Neural cell (in vitro differentiated cells): ENCODE data around the gene STXBP1. TPM values are rescaled to one million over a fixed set of nuclear protein-coding genes. Genes with fewer than 3 reads are reported as not detected.

Experiments
- H2AFZ ChIP-seq: fragments of 200-600, 300-800 bp; sonication (generic), shearing (Covaris generic); 2 replicates; pipeline ENCODE4 v1.6.0; 2014; ENCODE audit warnings: low read depth, mild to moderate bottlenecking, antibody characterized with exemption, low read length, moderate library complexity
- H3F3A ChIP-seq: fragments of 200-600 bp; shearing (Covaris generic); 2 replicates; pipeline ENCODE4 v1.6.1; 2016; ENCODE audit warnings: mild to moderate bottlenecking, moderate library complexity, mixed read lengths, antibody characterized with exemption, low read length; ENCODE audit not compliant: insufficient read depth, poor library complexity, severe bottlenecking
- H3K27ac ChIP-seq: fragments of 200-600, 300-800 bp; sonication (generic), shearing (Covaris generic); 2 replicates; pipeline ENCODE4 v1.5.1; 2014; ENCODE audit warnings: mild to moderate bottlenecking, low read length, moderate library complexity
- H3K27me3 ChIP-seq: fragments of 300-800, 200-600 bp; sonication (generic), shearing (Covaris generic); 2 replicates; pipeline ENCODE4 v1.6.0; 2014; ENCODE audit warnings: mild to moderate bottlenecking, low read depth, low read length, moderate library complexity; ENCODE audit not compliant: insufficient read depth
- H3K36me3 ChIP-seq: fragments of 300-800, 200-600 bp; sonication (generic), shearing (Covaris generic); 2 replicates; pipeline ENCODE4 v1.5.1; 2014; ENCODE audit warnings: mild to moderate bottlenecking, antibody characterized with exemption, low read length, moderate library complexity; ENCODE audit not compliant: insufficient read depth
- H3K4me2 ChIP-seq: fragments of 300-800, 200-600 bp; sonication (generic), shearing (Covaris generic); 2 replicates; pipeline ENCODE4 v1.6.0; 2014; ENCODE audit warnings: mild to moderate bottlenecking, low read length
- H3K4me3 ChIP-seq: fragments of 300-800, 200-600 bp; sonication (generic), shearing (Covaris generic); 2 replicates; pipeline ENCODE4 v1.5.1; 2014; ENCODE audit warnings: mild to moderate bottlenecking, low read length, moderate library complexity
- H3K79me2 ChIP-seq: fragments of 200-600 bp; shearing (Covaris generic); replicated peaks from 2 replicates; pipeline ENCODE4 v1.6.0; 2014; ENCODE audit warnings: mild to moderate bottlenecking, low read length, moderate library complexity; ENCODE audit not compliant: insufficient read depth
- H3K9ac ChIP-seq: fragments of 300-800, 200-600 bp; sonication (generic), shearing (Covaris generic); 2 replicates; pipeline ENCODE4 v1.6.1; 2016; ENCODE audit warnings: mild to moderate bottlenecking, low read length, mixed read lengths
- H3K9me2 ChIP-seq: fragments of 200-600 bp; shearing (Covaris generic); 2 replicates; pipeline ENCODE4 v1.6.1; 2016; ENCODE audit warnings: mild to moderate bottlenecking, low read length, mixed read lengths; ENCODE audit not compliant: insufficient read depth
- H3K9me3 ChIP-seq: fragments of 200-600, 300-800 bp; sonication (generic), shearing (Covaris generic); 2 replicates; pipeline ENCODE4 v1.6.1; 2016; ENCODE audit warnings: mild to moderate bottlenecking, mixed run types, low read length, moderate library complexity, mixed read lengths
- H4K20me1 ChIP-seq: fragments of 200-600 bp; shearing (Covaris generic); 2 replicates; pipeline ENCODE4 v1.6.1; 2016; ENCODE audit warnings: mild to moderate bottlenecking, mixed run types; ENCODE audit not compliant: insufficient read depth
- CTCF ChIP-seq: fragments of 450-650 bp; IDR thresholded peaks from 2 replicates; pipeline ENCODE4 v1.5.1; 2014; ENCODE audit warnings: antibody characterized with exemption, mild to moderate bottlenecking, moderate library complexity; ENCODE audit not compliant: poor library complexity, severe bottlenecking
- EP300 ChIP-seq: fragments of 450-650 bp; conservative IDR thresholded peaks from 2 replicates; pipeline ENCODE4 v1.6.1; 2014; ENCODE audit warnings: antibody characterized with exemption, mild to moderate bottlenecking, moderate library complexity; ENCODE audit not compliant: poor library complexity, severe bottlenecking
- EZH2 ChIP-seq: fragments of 200-600, 300-800 bp; shearing (Covaris generic), sonication (generic); IDR thresholded peaks from 2 replicates; pipeline ENCODE4 v1.6.1; 2014; ENCODE audit warnings: antibody characterized with exemption, low read length, borderline replicate concordance, mild to moderate bottlenecking; ENCODE audit not compliant: insufficient read depth, poor library complexity, severe bottlenecking
- MXI1 ChIP-seq: fragments of 450-650 bp; conservative IDR thresholded peaks from 2 replicates; pipeline ENCODE4 v1.6.1; 2014; ENCODE audit warnings: antibody characterized with exemption, mild to moderate bottlenecking; ENCODE audit not compliant: poor library complexity, severe bottlenecking
- POLR2AphosphoS5 ChIP-seq: IDR thresholded peaks from 2 replicates; pipeline ENCODE4 v1.6.1; 2012
- RAD21 ChIP-seq: fragments of 450-650 bp; conservative IDR thresholded peaks from 2 replicates; pipeline ENCODE4 v1.6.1; 2014; ENCODE audit warnings: antibody characterized with exemption, mild to moderate bottlenecking, moderate library complexity
- REST ChIP-seq: IDR thresholded peaks from 2 replicates; pipeline ENCODE4 v1.6.1; 2012; ENCODE audit warnings: borderline replicate concordance
- SMC3 ChIP-seq: fragments of 450-650 bp; conservative IDR thresholded peaks from 2 replicates; pipeline ENCODE4 v1.6.1; 2014; ENCODE audit warnings: antibody characterized with exemption, mild to moderate bottlenecking, moderate library complexity; ENCODE audit not compliant: poor library complexity
- TAF1 ChIP-seq: IDR thresholded peaks from 2 replicates; pipeline ENCODE4 v1.6.1; 2012; ENCODE audit warnings: low read depth
- polyA plus RNA-seq: library from polyadenylated mRNA; depleted of rRNA; stranded (reverse); fragments of >200 nt; gene quantifications from 2 replicates; pipeline ENCODE4 v1.2.3, GENCODE V29; 2014

The STXBP1 gene
- polyA plus RNA-seq, 1 donor from 2014 or later: 42.5 TPM

- Histone ChIP-seq H2AFZ (no peak overlapping the region), H3F3A (no peaks in the 10 kb centered on the region), H3K27ac (no peak overlapping the region), H3K4me3 (no peak overlapping the region), H3K27me3 (no peaks in the 10 kb centered on the region), H3K9me3 (no peaks in the 10 kb centered on the region), H3K36me3 (no peaks in the 10 kb centered on the region), H3K9ac (no peak overlapping the region), H3K9me2 (no peaks in the 10 kb centered on the region), H3K4me2 (no peak overlapping the region), H4K20me1 (no peaks in the 10 kb centered on the region), H3K79me2 (no peaks in the 10 kb centered on the region)
- TF ChIP-seq RAD21 (no peak), POLR2AphosphoS5 (no peak), EP300 (no peak), CTCF (no peak)
Measured at GRCh38 chr9:127690735-127691134, 78.7 kb downstream of the STXBP1 start.

- Histone ChIP-seq H3K27ac (no peak overlapping the region), H3K36me3 (no peaks in the 10 kb centered on the region), H3K27me3 (no peaks in the 10 kb centered on the region), H3K4me3 (no peak overlapping the region), H3K9me2 (no peaks in the 10 kb centered on the region), H2AFZ (no peak overlapping the region), H4K20me1 (no peaks in the 10 kb centered on the region), H3F3A (no peaks in the 10 kb centered on the region), H3K4me2 (no peak overlapping the region), H3K9ac (no peak overlapping the region), H3K9me3 (no peaks in the 10 kb centered on the region), H3K79me2 (no peaks in the 10 kb centered on the region)
- TF ChIP-seq CTCF (no peak), EP300 (no peak), REST (no peak), EZH2 (no peak), POLR2AphosphoS5 (no peak), RAD21 (no peak), MXI1 (no peak), SMC3 (no peak), TAF1 (no peak)
Measured at GRCh38 chr9:127692071-127692470, 80.0 kb downstream of the STXBP1 start.
